HepG2 (cell line): Measurements from ENCODE around the gene MEA1. TPM values are rescaled to one million over a fixed set of nuclear protein-coding genes. Genes with fewer than 3 reads are reported as not detected.

ENCODE experiments used
- FLYWCH1 ChIP-seq: sonication (generic); formaldehyde crosslinking; IDR thresholded peaks from 2 replicates; pipeline ENCODE4 v1.8.1; 2023; ENCODE audit warnings: mild to moderate bottlenecking, missing genetic modification reagents
- FOXJ3 ChIP-seq: sonication (generic); formaldehyde crosslinking; IDR thresholded peaks from 2 replicates; pipeline ENCODE4 v1.4.0; 2020; ENCODE audit warnings: missing genetic modification reagents, mild to moderate bottlenecking, borderline replicate concordance
- HIVEP1 ChIP-seq: sonication (generic); formaldehyde crosslinking; IDR thresholded peaks from 2 replicates; pipeline ENCODE4 v1.4.0; 2020; ENCODE audit warnings: mild to moderate bottlenecking, missing genetic modification reagents
- HMGXB4 ChIP-seq, 2 experiments: sonication (generic) in 1 of 2; formaldehyde crosslinking in 1 of 2; IDR thresholded peaks; 2 replicates each; pipeline versions ENCODE4 v1.4.0 to v1.6.1; 2018 to 2020; ENCODE audit warnings: missing genetic modification reagents in 2 of 2, borderline replicate concordance in 1 of 2, low read depth in 1 of 2, mild to moderate bottlenecking in 1 of 2, missing biosample characterization in 1 of 2
- KLF13 ChIP-seq: sonication (generic); formaldehyde crosslinking; IDR thresholded peaks from 2 replicates; pipeline ENCODE4 v1.4.0; 2020; ENCODE audit warnings: mild to moderate bottlenecking, missing genetic modification reagents
- SP1 ChIP-seq, 2 experiments: fragments of 450-650 bp in 1 of 2; sonication (generic) in 1 of 2; formaldehyde crosslinking in 1 of 2; IDR thresholded peaks; 2 replicates each; pipeline versions ENCODE4 v1.4.0 to v1.6.1; 2016 to 2020; ENCODE audit warnings: missing genetic modification reagents in 1 of 2
- ZNF10 ChIP-seq: sonication (generic); formaldehyde crosslinking; IDR thresholded peaks from 2 replicates; pipeline ENCODE4 v1.4.0; 2020; ENCODE audit warnings: mild to moderate bottlenecking, low read depth, missing genetic modification reagents, borderline replicate concordance
- ZNF142 ChIP-seq: sonication (generic); formaldehyde crosslinking; IDR thresholded peaks from 2 replicates; pipeline ENCODE4 v1.4.0; 2020; ENCODE audit warnings: missing genetic modification reagents
- ZNF20 ChIP-seq: sonication (generic); formaldehyde crosslinking; IDR thresholded peaks from 2 replicates; pipeline ENCODE4 v1.4.0; 2020; ENCODE audit warnings: mild to moderate bottlenecking, moderate library complexity, missing genetic modification reagents
- ZNF609 ChIP-seq: sonication (generic); formaldehyde crosslinking; IDR thresholded peaks from 2 replicates; pipeline ENCODE4 v1.4.0; 2020; ENCODE audit warnings: mild to moderate bottlenecking, missing genetic modification reagents, borderline replicate concordance
- ZNF615 ChIP-seq: sonication (generic); formaldehyde crosslinking; IDR thresholded peaks from 2 replicates; pipeline ENCODE4 v1.5.0; 2020; ENCODE audit warnings: mild to moderate bottlenecking, missing genetic modification reagents, borderline replicate concordance
- ZNF841 ChIP-seq: sonication (generic); formaldehyde crosslinking; IDR thresholded peaks from 2 replicates; pipeline ENCODE4 v1.8.1; 2023; ENCODE audit warnings: missing genetic modification reagents, borderline replicate concordance
- polyA plus RNA-seq, 8 experiments: library from polyadenylated mRNA; depleted of rRNA in 3 of 8; stranded (reverse) in 7 of 8; unstranded in 1 of 8; fragments of >200 nt; fragmentation: Illumina TruSeq in 4 of 8; extraction: Trizol in 4 of 8; gene quantifications; 2 replicates each; pipeline versions ENCODE4 v1.2.1 to v1.2.3, GENCODE V29; 2011 to 2016; ENCODE audit warnings: low read depth in 4 of 8, missing spikeins in 1 of 8, mixed read lengths in 1 of 8; ENCODE audit not compliant: insufficient read depth in 1 of 8
- total RNA-seq, 5 experiments: library from RNA; depleted of rRNA; stranded (reverse); fragments of >200 nt; fragmentation: Illumina TruSeq; extraction: Trizol; gene quantifications; 2 replicates each; pipeline ENCODE4 v1.2.3, GENCODE V29; 2016; ENCODE audit warnings: low read depth in 1 of 5
- TF ChIP-seq, protein P1 (sequence below): sonication (generic); formaldehyde crosslinking; IDR thresholded peaks from 2 replicates; pipeline ENCODE4 v1.4.0; 2020; ENCODE audit warnings: missing genetic modification reagents

MEA1 gene
- total and polyA plus RNA-seq, 2 of the 13 experiments (the other 11 are each of a cell fraction or from before 2014, with no cell fraction given), result 75.6 to 86.2 TPM

DNA sequence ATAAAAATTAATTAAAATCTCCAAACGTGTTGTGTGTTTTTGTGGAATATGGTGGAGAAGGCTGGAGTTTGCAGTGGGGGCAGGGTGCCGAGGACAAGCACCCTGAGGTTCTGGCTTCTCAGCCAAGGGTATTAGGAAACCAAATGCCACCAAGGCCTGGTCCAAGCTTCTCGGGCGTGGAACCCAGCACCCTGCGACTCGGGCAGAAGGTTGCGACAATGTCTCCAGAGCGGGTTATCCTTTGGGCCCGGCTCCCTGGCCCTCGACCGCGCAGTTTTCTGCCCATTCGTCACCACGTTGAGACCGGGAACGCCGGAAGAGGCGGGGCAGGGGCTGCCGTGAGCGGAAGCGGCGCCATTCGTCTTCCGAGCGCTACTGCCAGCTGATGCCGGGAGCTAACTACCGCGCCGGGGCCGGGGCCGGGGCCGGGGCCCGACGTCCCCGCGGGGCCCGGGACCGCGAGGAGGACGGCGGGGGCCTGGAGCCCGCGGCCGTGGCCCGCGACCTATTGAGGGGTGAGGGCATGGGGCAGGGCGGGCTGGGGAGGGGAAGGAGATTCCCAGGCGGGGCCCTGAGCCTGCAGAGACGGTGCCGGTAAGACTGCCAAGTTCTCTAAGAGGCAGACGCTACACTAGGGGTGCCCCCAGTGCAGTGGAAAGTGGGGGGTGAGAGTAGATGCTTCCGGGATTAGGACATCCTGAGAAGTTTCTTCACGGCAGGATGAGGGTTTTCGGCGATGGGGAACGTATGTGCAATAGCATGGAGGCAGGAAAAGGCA is 7.7 kb upstream of the MEA1 start, which contains the start of gene RRP36 (continued):
- TF ChIP-seq ZNF609 (CRISPR knock-in tag) (no peak), KLF13 (0 out of 2 replicates have a peak, but pooled peaks have one; percentile 33), ZNF142 (peak; percentile 47; the same call in 1 of the 2 replicates), SP1 (IDR thresholded peaks at IDR 0.05) (no peak), SP1 (CRISPR knock-in tag; IDR thresholded peaks at IDR 0.05) (peak; percentile 74), FOXJ3 (CRISPR knock-in tag) (peak; percentile 40; the same call in 1 of the 2 replicates), ZNF10 (CRISPR knock-in tag) (no peak), HIVEP1 (CRISPR knock-in tag) (peak; percentile 92; the same call in 1 of the 2 replicates), ZNF20 (CRISPR knock-in tag) (0 out of 2 replicates have a peak, but pooled peaks have one; percentile 69), HMGXB4 (CRISPR knock-in tag; IDR thresholded peaks at IDR 0.05; ENCODE audit: borderline replicate concordance in 1 of 2, low read depth in 1 of 2) (peak in 1 of 2 experiments; percentile 67; a peak in 2 of 4 replicates), ZNF615 (no peak), FLYWCH1 (no peak), ZNF841 (CRISPR knock-in tag) (no peak)
- TF ChIP-seq, protein P1, sequence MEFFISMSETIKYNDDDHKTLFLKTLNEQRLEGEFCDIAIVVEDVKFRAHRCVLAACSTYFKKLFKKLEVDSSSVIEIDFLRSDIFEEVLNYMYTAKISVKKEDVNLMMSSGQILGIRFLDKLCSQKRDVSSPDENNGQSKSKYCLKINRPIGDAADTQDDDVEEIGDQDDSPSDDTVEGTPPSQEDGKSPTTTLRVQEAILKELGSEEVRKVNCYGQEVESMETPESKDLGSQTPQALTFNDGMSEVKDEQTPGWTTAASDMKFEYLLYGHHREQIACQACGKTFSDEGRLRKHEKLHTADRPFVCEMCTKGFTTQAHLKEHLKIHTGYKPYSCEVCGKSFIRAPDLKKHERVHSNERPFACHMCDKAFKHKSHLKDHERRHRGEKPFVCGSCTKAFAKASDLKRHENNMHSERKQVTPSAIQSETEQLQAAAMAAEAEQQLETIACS (CRISPR knock-in tag), result peak; percentile 37; the same call in 1 of the 2 replicates
